SKM-1 treated with dmso at 0.1 percent for 144 hours (cell line): ENCODE data around the gene ACOX3.

ENCODE experiments used
- DNase-seq: peaks from one replicate; lab custom pipeline; 2025; ENCODE audit not compliant: unreplicated experiment; lab: John Stamatoyannopoulos, UW

ACOX3 gene

GRCh38 chr4:8325291-8325973 lies 115.1 kb downstream of the ACOX3 start:
- DNase-seq, result no peak

- DNase-seq, result no peak
These were observed 115.8 kb downstream of the ACOX3 start for GRCh38 chr4:8324640-8325239.

- DNase-seq, result no peak
These were observed 116.5 kb downstream of the ACOX3 start for GRCh38 chr4:8323947-8324555.

GRCh38 chr4:8322794-8323704 lies 117.5 kb downstream of the ACOX3 start:
- no peak for DNase-seq

- DNase-seq, result no peak
These were observed 118.8 kb downstream of the ACOX3 start for GRCh38 chr4:8321771-8322170.

- no peak for DNase-seq
These were observed 119.3 kb downstream of the ACOX3 start for GRCh38 chr4:8321220-8321619.

GRCh38 chr4:8320386-8320750 lies 120.2 kb downstream of the ACOX3 start:
- DNase-seq, result peak; percentile 13

GRCh38 chr4:8319731-8320385 lies 120.7 kb downstream of the ACOX3 start:
- peak; percentile 45 for DNase-seq

- no peak for DNase-seq
These were observed 121.5 kb downstream of the ACOX3 start for GRCh38 chr4:8319061-8319460.

GRCh38 chr4:8318509-8318908 lies 122.0 kb downstream of the ACOX3 start:
- no peak for DNase-seq

- DNase-seq, result no peak
These were observed 123.0 kb downstream of the ACOX3 start for GRCh38 chr4:8317474-8317873.

- no peak for DNase-seq
These were observed 123.6 kb downstream of the ACOX3 start for GRCh38 chr4:8316911-8317351.
